Measurements from ENCODE around the gene VPS33B. TPM values are rescaled to one million over a fixed set of nuclear protein-coding genes. Genes with fewer than 3 reads are reported as not detected.

The VPS33B gene
- total and polyA plus RNA-seq, 2 experiments from 2014 or later = 8.8 to 15.2 TPM

GRCh38 chr15:91051248-91051647, 28.9 kb upstream of the VPS33B start:
- H3K27ac ChIP-seq (ENCODE audit: low read depth) = no peak overlapping the region
- H3K9me2 ChIP-seq (ENCODE audit: insufficient read depth) = no peaks in the 10 kb centered on the region
- H3K4me1 ChIP-seq (ENCODE audit: insufficient read depth) = no peaks in the 10 kb centered on the region
- ATAC-seq (no peak), DNase-seq (ENCODE audit: low spot score) (no peak)
- no peak for TF ChIP-seq STAT1 (IDR thresholded peaks at IDR 0.05; ENCODE audit: unreplicated experiment)
- no peak for TF ChIP-seq ZNF331 (CRISPR knock-in tag; IDR thresholded peaks at IDR 0.05; ENCODE audit: low read depth)
- no peaks in the 10 kb centered on the region for H3F3A ChIP-seq (replicated peaks; ENCODE audit: low read depth)
- no peak overlapping the region for H2AFZ ChIP-seq
- no peak overlapping the region for H3K27ac Mint-ChIP-seq
- no peak overlapping the region for H3K4me3 ChIP-seq
- H3K4me3 Mint-ChIP-seq = no peak overlapping the region
- H4K20me1 ChIP-seq (replicated peaks; ENCODE audit: insufficient read depth) = no peaks in the 10 kb centered on the region
- H3K36me3 ChIP-seq (ENCODE audit: insufficient read depth) = no peaks in the 10 kb centered on the region
- peaks cover 2% of the 10 kb centered on the region; the same call in 1 of the 3 replicates for H3K4me1 Mint-ChIP-seq
- no peaks in the 10 kb centered on the region for H3K79me2 ChIP-seq (replicated peaks; ENCODE audit: insufficient read depth)
- no peak overlapping the region for H3K4me2 ChIP-seq
- H3K36me3 Mint-ChIP-seq (ENCODE audit: low read depth) = no peaks in the 10 kb centered on the region
- H3K9me3 Mint-ChIP-seq = no peaks in the 10 kb centered on the region; the same call in 2 of the 3 replicates
- H3K27me3 Mint-ChIP-seq (ENCODE audit: insufficient read depth, low read depth, poor library complexity) = peaks cover 6% of the 10 kb centered on the region
- H3K27me3 ChIP-seq (ENCODE audit: insufficient read depth) = no peaks in the 10 kb centered on the region

GRCh38 chr15:91050128-91050455, 27.7 kb upstream of the VPS33B start:
- no peak overlapping the region for H3K4me3 ChIP-seq
- H4K20me1 ChIP-seq (replicated peaks; ENCODE audit: insufficient read depth) = no peaks in the 10 kb centered on the region
- Mint-ChIP-seq H3K36me3 (ENCODE audit: low read depth) (no peaks in the 10 kb centered on the region), H3K27ac (no peak overlapping the region), H3K4me3 (no peak overlapping the region), H3K9me3 (no peaks in the 10 kb centered on the region; the same call in 2 of the 3 replicates), H3K4me1 (no peaks in the 10 kb centered on the region), H3K27me3 (ENCODE audit: insufficient read depth, low read depth, poor library complexity) (peaks cover 6% of the 10 kb centered on the region)
- DNase-seq (ENCODE audit: low spot score) (no peak), ATAC-seq (peak; percentile 61)
- H3K4me1 ChIP-seq (ENCODE audit: insufficient read depth) = no peaks in the 10 kb centered on the region
- H3K27ac ChIP-seq (ENCODE audit: low read depth) = no peak overlapping the region
- no peaks in the 10 kb centered on the region for H3K79me2 ChIP-seq (replicated peaks; ENCODE audit: insufficient read depth)
- no peaks in the 10 kb centered on the region for H3K9me2 ChIP-seq (ENCODE audit: insufficient read depth)
- no peak overlapping the region for H3K4me2 ChIP-seq
- H2AFZ ChIP-seq = no peak overlapping the region
- H3K36me3 ChIP-seq (ENCODE audit: insufficient read depth) = no peaks in the 10 kb centered on the region
- no peaks in the 10 kb centered on the region for H3F3A ChIP-seq (replicated peaks; ENCODE audit: low read depth)
- no peak for TF ChIP-seq ZNF331 (CRISPR knock-in tag; IDR thresholded peaks at IDR 0.05; ENCODE audit: low read depth)
- no peak for TF ChIP-seq CREB1 (CRISPR knock-in tag; IDR thresholded peaks at IDR 0.05; ENCODE audit: low read depth)
- TF ChIP-seq STAT1 (IDR thresholded peaks at IDR 0.05; ENCODE audit: unreplicated experiment) = no peak
- no peak for TF ChIP-seq ZNF114 (CRISPR knock-in tag; IDR thresholded peaks at IDR 0.05)
- TF ChIP-seq EZH2 (IDR thresholded peaks at IDR 0.05; ENCODE audit: low read depth, unreplicated experiment) = no peak
- no peak for TF ChIP-seq REST (IDR thresholded peaks at IDR 0.05; ENCODE audit: unreplicated experiment)
- TF ChIP-seq CTCF (conservative IDR thresholded peaks at IDR 0.05; ENCODE audit: low read depth in 2 of 2) = no peak
- no peak for TF ChIP-seq NANOG (IDR thresholded peaks at IDR 0.05; ENCODE audit: borderline replicate concordance)
- no peaks in the 10 kb centered on the region for H3K27me3 ChIP-seq (ENCODE audit: insufficient read depth)

All from GM23338 (cell line).